Colonic mucosa (tissue), 4 donors: ENCODE measurements around the gene LHX2. TPM values are rescaled to one million over a fixed set of nuclear protein-coding genes. Genes with fewer than 3 reads are reported as not detected.

ENCODE experiments used
- DNase-seq: peaks from one replicate; pipeline ENCODE4 v3.0.0-alpha.2; 2020
- H3K27ac ChIP-seq: fragments of 200-600 bp; one replicate; pipeline ENCODE4 v1.8.0; 2021
- H3K27me3 ChIP-seq: fragments of 200-600 bp; one replicate; pipeline ENCODE4 v1.8.0; 2021
- H3K36me3 ChIP-seq: fragments of 200-600 bp; one replicate; pipeline ENCODE4 v1.8.0; 2021
- H3K4me1 ChIP-seq: fragments of 200-600 bp; one replicate; pipeline ENCODE4 v1.8.0; 2021; ENCODE audit warnings: mild to moderate bottlenecking
- H3K4me3 ChIP-seq: fragments of 200-600 bp; one replicate; pipeline ENCODE4 v1.8.0; 2021
- H3K9ac ChIP-seq, 2 donors: one replicate each; pipeline ENCODE4 v1.7.0; 2013; ENCODE audit warnings: control low read depth in 2 of 2, low read depth in 2 of 2, low read length in 2 of 2
- H3K9me3 ChIP-seq: fragments of 200-600 bp; one replicate; pipeline ENCODE4 v1.8.0; 2021
- CTCF ChIP-seq: fragments of 200-600 bp; IDR thresholded peaks from one replicate; pipeline ENCODE4 v1.8.0; 2022; ENCODE audit warnings: antibody characterized with exemption, mild to moderate bottlenecking
- intact Hi-C: fragments of 100-400 bp; cut with DNase I; formaldehyde crosslinking; loops from one replicate; pipeline ENCODE4 v1.14.1; 2022
- total RNA-seq, 2 donors: library from RNA; stranded (reverse); fragmentation: NEBNext Ultra II Directional in 1 of 2; extraction: Animal tissue kit (Norgen Biotek cat#: 25700) in 1 of 2; gene quantifications; one replicate each; pipeline ENCODE4 v1.2.1, GENCODE V29; 2021
- donor health status: healthy.
- donor health status: DM: no; HTN: no; CAD: no.
- donor health status: DM: no; HTN: no; CAD: no.

LHX2 gene
- total RNA-seq, 2 donors from 2014 or later: 0.10 TPM; not detected in 1

DNA sequence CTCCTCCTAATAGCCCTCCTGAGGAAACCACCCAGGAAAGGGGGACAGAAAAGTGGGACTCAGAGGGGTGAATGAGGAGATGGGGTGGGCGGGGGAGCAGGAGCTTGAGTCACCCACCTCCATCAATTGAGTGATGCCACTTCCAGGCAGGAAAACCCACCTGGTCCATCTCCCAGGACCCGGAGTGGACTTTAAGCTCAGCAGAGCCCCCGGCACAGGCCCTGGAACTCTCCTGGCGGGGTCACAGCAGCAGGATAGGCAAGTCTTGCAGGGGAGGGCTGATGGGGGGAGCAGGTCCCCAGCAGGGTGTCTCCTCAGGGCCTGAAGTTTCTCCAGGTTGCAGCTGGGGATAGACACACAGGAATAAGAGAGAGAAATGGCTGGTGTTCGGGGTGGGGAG lies 40.8 kb downstream of the LHX2 start:
- Histone ChIP-seq H3K9ac (no peak overlapping the region), H3K36me3 (no peaks in the 10 kb centered on the region), H3K27me3 (no peaks in the 10 kb centered on the region), H3K9me3 (no peaks in the 10 kb centered on the region), H3K4me1 (no peaks in the 10 kb centered on the region), H3K27ac (no peak overlapping the region), H3K4me3 (no peak overlapping the region)
- TF ChIP-seq CTCF: no peak
- intact Hi-C loops: no loop called here
- DNase-seq: no peak

DNA sequence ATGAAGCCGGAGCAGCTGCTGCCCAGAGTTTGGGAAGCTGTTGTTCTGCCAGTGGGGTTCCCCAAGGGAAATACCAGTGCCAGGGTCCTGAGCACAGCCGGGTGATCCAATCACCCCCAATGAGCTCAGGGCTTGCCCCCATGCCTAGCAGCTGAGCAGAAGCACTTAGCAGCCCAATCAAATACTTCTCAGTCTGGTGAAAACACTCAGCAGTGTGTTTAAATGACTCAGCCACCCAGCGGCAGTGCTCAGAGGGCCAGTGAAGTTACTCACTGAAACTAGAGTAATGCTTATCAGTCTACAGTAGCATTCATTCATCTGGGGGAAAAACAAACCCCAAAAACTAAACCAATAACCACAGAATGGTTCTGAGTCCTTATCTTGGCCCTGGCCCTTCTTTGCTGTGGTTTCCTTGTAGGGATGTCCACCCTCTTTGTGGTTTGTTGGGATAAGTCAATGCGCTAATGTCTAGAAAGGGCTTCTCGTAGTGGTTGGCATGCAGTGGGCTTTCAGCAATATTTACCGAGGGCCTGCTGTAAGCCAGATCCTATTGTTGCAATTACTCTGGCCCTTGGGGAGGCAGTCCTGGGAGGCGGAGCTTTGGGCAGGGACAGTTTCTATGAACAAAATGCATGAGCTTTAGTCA lies 43.1 kb downstream of the LHX2 start:
- H3K27me3 ChIP-seq: no peaks in the 10 kb centered on the region
- no peaks in the 10 kb centered on the region for H3K9me3 ChIP-seq
- DNase-seq: no peak
- H3K4me1 ChIP-seq: no peaks in the 10 kb centered on the region
- no peak overlapping the region for H3K4me3 ChIP-seq
- H3K27ac ChIP-seq: no peak overlapping the region
- intact Hi-C loops: no loop called here
- no peak overlapping the region for H3K9ac ChIP-seq
- no peaks in the 10 kb centered on the region for H3K36me3 ChIP-seq
- TF ChIP-seq CTCF: no peak

DNA sequence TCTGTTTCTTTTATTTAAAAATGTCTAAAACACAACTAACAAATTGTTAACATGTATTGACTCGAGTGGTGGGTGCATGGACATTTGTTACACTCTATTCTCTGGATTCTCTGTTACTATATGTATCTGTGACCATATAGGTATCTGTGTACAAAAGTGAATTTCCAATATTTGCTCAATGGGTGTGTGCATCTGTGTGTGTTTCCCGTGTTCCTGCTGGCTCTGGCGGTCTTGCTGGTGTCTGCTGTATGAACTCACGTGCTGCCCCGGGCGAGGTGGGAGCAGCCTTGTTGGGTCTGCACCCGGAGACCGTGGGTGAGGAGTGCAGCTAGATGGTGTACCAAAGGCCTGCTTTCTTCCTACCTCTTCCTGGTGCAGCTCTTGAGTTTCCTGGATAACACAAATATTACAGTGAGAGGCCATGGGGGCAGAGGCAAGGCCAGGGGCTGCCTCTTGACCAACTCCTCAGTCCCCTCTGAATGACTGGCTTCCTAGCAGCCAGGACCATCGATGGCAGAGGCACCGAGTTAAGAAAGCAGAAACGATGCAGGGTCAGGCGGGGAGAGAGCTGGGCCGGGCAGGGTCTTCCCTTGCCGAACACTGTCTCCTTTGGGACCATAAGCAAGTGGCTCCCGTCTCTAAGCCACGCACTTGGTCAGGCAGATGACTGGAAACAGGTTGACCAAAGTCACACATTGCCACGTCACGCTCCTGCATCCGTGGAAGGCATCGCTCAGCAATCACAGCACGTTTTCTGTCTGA lies 49.5 kb downstream of the LHX2 start:
- no peak for DNase-seq
- Histone ChIP-seq H3K27ac (no peak overlapping the region), H3K36me3 (no peaks in the 10 kb centered on the region), H3K9ac (no peak overlapping the region), H3K4me1 (no peaks in the 10 kb centered on the region), H3K9me3 (no peaks in the 10 kb centered on the region), H3K27me3 (no peaks in the 10 kb centered on the region), H3K4me3 (no peak overlapping the region)
- intact Hi-C loops: no loop called here
- TF ChIP-seq CTCF: no peak

DNA sequence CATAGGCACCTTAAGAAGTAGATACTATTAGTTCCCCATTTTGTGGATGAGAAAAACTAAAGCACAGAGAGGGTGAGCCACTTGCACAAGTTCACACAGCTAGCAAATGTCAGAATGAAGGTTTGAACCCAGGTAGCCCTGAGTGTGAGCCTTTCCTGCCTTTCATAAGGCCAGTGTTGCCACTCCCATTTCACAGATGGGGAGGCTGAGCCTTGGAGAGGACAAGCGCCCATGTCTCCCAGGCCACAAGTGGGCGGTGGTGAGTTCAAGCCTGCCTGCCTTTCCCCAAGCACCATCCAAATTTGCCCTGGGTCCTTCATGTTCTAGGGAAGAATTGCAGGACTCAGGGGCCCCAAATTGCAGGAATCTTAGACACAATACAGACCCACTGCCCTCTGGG lies 50.6 kb downstream of the LHX2 start:
- Histone ChIP-seq H3K9ac (no peak overlapping the region), H3K27ac (no peak overlapping the region), H3K9me3 (no peaks in the 10 kb centered on the region), H3K4me1 (no peaks in the 10 kb centered on the region), H3K4me3 (no peak overlapping the region), H3K36me3 (no peaks in the 10 kb centered on the region), H3K27me3 (no peaks in the 10 kb centered on the region)
- no peak for DNase-seq
- TF ChIP-seq CTCF: no peak
- intact Hi-C loops: no loop called here

- H3K4me1 ChIP-seq: no peaks in the 10 kb centered on the region
- TF ChIP-seq CTCF: no peak
- no peak overlapping the region for H3K27ac ChIP-seq
- H3K9ac ChIP-seq: no peak overlapping the region
- intact Hi-C loops: no loop called here
- H3K27me3 ChIP-seq: no peaks in the 10 kb centered on the region
- H3K36me3 ChIP-seq: no peaks in the 10 kb centered on the region
- no peaks in the 10 kb centered on the region for H3K9me3 ChIP-seq
- H3K4me3 ChIP-seq: no peak overlapping the region
- no peak for DNase-seq
Measured at GRCh38 chr9:124066783-124067577, 55.4 kb downstream of the LHX2 start.
